ENCODE data around the gene CALCR.

CALCR gene

DNA sequence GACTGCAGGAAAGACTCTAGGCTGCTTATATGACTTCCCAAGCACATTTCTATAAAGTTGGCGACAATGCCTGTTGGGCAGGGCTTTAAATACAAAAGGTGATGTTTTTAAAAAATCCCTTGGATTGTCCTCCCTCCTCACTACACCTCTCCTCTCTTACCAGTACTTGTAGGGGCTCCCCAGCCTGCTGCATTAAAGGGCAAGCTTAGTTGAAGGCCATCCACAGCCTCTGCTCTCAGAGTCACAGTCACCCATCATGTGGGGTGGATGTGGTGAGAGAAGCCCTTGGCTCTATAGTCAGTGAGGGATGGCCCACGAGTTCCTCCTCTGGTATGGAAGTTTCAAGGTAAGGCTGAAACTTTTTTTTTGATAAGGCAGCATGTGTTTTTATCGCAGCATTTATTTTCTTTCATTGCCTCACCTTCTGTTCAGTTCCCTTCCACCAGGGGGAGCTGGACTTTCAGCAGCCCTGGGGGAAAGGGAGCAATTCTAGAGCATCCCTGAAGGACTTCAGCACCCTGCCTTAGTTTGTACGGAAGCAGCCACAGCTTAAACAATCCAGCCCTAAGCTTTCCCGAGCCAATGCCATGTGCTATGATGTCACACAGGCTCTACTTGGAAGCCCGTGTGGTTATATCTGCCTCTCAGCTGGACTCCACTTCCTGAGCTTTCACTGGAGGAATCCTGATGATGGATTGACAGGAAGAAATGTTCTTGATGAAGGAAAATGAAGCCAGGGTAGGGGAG is 131.9 kb downstream of the CALCR start:
- no peak for DNase-seq

DNA sequence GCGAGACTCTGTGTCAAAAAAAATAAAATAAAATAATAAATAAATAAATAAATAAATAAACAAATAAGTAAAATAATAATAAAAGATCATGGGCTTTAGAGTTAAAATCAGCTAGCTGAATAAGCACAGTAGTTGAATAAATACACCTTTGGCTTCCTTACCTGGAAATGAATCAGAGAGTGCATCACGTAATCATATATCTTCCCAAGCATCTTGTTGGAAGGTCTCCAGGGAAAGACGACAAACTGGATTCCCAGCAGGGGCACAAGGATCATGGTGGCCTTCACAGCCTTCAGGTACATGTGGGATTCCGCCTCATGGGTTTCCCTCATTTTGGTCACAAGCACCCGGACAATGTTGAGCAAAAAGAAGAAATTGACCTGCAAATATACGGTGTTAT is 138.7 kb downstream of the CALCR start:
- DNase-seq: no peak

DNA sequence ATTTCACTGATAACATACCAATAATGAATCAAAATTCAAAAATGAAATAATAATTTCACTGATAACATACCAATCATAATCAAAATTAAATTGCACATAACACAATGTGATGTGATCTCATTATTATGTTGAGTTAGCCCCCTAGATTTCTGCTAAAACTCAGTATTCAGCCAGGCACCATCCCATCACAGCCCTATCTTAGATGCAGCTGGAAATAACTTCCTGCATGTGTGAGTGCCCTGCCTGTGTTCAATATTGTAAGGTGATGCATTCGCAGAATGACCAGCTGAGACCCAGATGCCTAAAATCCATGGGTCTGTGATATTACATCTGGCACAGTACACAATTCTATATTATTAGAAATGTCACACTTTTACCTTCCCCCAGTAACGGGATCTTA is 142.4 kb downstream of the CALCR start:
- DNase-seq: no peak

DNA sequence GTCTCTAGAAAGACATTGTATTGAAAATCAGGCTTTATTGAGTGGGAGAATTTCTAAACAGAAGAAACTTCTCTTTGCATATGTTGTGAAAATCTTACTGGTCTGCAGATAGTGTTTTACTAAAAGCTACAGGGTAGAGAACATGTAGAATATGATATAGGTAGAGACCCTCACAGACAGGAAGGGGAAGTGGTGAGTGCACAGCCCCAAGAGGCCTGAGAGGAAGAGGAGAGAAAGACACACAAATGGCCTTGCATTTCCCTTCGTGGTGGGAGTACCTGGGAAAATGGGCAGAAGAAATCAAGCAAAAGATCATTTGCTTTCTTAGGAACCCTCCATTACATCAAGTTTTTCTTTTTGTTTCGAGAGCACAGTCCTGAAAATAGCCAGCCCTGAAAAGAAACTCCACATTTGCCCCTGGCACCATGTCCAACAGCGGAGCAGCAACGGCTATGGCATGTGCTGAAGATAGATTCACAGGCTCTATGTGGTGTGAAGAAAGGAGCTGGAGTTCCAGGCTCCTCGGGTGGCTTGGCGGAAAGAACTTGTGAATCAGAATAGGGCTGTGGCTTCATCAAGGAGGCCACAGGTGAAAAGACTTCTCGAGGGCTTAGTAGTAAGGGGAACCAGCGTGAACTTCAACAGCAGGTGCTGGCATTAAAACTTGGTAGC is 143.5 kb downstream of the CALCR start:
- DNase-seq: no peak

DNA sequence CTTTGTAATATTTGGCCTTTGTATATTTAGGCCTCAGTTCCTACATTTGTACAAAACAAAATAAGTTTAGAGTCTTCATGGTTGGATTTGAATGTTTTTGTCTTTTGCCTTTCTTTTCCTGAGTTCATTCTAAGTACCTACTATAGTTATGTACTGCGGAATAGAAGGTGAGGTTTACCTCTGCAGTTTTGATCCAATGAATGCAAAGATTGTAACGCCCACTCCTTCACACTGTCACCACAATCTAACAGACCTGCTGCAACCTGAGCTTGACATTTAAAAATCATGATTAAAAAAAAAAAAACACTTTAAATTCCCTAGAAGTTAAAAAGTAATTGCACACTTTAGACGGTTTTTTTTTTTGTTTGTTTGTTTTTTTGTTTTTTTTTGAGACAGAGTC is 145.0 kb downstream of the CALCR start:
- DNase-seq: no peak

DNA sequence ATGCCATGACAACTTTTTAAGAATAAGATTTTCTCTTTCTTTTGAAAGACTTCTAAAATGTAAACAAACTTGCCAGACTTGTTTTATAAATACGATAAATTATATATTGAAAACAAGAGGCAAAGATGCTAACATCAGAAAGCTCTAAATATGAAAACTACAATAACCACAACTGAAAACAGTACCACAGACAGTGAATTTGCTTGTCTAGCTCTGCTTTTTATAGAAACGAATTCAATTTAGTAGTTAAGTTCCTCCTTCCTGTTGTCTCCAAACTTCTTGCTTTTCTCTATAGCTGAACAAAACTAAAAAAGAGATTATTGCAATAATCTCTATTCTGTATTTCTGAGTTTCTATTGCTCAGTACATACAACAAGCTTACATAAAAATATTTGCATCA is 147.4 kb downstream of the CALCR start:
- no peak for DNase-seq

DNA sequence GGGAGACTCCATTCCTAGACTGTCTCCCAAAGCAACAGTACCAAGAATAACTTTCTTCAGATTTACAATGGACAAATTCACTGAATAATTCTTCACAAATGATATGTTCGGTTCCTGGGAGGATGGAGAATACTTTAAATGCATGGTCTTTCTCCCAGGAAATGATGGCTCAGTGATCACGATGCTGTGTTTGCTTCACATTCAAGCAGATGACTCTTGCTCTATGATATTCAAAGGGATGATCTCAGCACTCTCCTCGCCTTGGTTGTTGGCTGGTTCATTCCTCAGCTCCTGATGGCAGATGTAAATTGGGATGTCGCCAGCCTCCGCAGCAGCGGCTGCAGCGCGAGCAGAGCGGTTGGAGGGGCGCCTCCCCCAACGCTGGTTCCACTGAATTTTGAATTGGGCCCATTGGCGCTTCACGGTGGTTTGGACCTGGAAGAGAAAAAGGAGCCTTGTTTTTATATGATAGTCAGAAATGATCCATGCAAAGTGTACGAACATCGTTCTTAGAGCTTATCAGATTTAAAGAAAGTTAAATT is 148.3 kb downstream of the CALCR start:
- no peak for DNase-seq

DNA sequence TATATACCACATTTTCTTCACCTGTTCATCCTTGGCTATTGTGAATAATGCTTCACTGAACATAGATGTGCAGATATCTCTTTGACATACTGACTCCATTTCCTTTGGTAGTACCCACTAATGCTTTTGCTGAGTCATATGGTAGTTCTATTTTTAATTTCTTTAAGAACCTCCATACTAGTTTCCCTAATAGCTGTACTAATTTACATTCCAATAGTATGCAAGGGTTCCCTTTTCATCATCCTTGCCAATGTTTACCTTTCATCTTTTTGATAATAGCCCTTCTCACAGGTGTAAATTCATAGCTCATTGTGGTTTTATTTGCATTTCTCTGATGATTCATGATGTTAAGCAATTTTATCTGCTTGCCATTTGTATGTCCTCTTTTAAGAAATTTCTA is 159.9 kb downstream of the CALCR start:
- DNase-seq: no peak

DNA sequence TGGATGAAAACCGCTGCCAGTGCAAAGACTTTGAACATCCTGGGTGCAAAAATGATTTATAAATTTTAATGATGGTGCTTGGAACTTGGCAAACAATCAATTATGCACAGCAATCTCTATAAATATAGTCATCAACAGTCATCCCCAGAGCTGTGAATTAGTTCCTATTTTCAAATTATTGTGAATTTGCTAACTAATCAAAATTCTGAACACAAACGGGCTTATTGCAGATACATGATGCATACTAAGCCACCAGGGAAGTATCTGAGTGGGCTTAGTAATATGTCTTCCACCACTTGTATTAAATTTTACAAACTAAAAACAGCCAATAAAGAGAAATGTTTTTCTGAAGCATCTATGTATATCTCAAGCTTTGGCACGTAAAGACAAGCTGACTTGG is 165.2 kb downstream of the CALCR start:
- DNase-seq: no peak

DNA sequence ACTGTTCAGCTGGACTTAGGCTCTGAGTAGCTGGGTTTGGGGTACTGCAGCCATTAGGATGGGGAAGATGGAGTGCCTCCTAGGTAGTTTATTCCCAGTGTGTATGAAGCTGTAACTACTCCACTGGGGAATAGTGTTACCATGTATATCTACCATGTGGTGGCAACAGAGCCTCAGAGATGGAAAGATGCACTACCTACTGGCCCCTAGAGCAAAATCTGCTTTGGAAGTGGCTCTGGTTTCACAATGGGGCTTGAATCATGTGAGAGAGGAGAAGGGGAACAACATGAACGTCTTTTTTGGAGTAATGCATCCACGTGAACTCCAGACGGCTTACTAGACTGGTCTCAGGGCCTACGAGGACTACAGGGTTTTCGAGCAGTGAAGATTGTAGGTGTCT is 167.3 kb downstream of the CALCR start:
- DNase-seq: no peak

DNA sequence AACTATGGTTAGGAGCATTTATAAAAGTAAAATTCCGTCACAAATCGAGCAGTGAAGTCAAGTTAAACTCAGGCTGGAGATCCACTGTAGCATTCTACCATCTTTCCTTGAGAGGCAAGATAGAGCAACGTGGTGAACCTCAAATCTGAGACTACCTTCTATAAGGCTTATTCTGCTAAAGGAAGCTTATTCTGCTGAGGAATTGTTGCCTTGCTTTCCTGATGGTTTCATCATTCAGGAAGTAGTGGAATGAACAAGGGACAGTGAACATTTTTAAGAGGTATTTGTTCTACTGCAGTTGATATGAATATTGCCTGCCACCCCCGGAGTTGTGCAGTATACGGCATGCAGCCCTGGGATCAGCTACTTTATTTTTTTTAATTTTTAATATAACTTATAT is 171.6 kb downstream of the CALCR start:
- DNase-seq: no peak

DNA sequence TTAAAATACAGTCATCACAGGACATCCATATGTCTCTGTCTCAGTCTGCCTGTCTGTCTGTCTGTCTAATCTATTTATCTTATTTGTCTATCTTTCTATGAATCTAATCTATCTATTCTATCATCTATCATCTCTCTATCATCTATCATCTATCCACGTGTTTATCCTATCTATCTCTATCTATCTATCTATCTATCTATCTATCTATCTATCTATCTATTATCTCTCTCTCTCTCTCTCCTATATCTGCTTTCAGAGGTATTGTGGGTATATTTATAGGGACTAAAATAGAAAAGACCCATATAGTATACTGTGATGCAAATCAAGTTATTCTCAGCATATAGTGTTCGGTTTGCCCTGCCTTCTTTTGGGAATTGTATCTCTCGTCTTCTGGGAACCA is 174.9 kb downstream of the CALCR start:
- no peak for DNase-seq

DNA sequence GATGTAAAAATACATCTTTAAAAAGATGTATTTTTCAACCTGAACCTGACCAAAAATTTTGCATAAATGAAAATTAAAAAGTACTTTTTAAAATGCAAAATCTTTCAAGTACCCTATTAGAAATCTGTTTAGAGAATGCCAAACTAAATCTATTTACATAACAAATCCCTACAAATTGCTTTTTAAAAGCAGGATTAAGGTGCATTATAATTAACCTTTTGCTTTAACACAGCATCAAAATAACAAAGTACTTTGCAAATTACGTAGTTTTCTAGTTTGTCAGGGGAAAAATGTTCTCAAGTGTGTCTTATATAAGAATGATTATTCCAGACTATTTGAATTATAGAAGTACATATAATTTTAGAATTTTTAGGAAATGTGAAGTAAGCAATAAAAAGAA is 181.5 kb downstream of the CALCR start:
- DNase-seq: no peak

DNA sequence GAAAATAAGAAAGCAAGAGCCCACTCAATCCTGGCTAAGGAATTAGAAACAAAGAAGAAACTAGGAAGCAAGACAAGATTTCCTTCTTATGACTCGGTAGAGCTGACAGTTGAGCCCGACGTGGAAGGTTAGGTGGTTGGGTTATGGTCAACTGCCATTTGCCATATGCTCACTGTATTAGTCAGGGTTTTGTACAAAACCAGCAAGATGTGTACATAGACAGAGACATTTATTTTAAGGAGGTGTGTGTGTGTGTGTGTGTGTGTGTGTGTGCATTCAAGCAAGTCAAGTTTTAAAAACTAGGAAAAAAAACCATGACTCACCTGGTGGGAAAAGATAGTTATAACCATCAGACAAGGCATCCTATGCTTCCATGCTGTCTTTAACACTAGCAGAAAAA is 183.9 kb downstream of the CALCR start:
- no peak for DNase-seq

DNA sequence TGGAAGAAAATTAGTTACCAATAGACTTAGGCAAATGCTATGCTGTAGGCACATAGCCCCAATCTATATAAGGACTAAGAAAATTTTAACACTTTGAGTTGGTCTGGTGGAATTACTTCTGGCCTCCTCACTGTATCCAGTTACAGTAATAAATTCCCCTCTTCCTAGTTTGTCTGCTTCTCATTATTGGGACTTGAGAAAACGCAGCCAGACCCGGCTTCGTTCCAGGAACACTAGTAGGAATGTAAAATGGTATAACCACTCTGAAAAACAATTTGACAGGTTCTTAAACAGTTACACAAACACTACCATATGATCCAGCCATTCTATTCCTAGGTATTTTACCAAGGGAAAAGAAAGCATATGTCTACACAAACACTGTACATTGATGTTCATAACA is 192.2 kb downstream of the CALCR start:
- DNase-seq: no peak

DNA sequence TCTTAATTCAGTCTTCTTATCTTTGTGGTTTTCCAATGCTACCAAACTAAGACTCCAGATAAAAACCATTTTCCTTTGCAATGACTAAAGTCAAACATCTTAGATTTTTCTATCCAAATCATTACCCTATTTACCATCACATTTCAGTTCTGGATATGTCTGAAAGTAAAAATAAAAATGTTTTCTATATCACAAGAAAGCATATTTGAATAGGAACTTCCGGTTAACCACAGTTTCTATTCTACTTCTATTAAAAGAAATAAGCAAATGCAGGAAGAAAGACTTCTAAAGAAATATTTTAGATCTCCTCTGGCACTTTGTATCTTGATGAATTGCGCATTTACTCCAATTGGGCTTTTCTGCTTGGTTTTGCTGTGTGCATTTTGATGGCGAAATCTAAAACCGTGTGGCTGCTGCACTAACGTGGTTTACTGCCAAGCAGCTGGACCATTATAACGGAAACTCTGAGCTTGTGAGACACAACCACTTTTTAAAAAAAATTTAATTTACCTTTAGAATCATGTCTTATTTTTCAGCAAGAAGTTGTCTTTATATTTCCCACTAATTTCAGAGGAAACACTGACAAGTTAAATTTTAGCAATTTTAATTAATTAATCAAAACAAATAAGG is 196.3 kb downstream of the CALCR start:
- DNase-seq: peak; percentile 20

DNA sequence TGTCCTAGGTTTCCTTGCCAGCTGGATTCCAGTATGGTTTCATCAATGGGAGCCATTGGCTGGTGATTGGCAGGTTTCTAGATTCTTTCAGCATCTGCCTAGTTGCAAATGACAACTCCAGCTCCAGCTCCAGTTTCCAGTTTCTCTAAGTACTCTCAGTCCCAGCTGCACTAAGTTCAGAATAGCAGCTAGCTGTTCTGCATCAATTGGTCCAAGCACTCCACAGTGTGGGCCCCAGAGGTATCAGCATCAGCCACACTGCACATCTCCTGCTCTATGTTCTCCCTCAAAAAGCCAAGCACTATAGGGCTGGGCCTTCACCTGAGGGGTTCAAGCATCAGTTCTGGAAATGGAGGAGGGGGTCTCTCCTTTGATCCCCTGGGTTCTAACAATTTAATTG is 198.9 kb downstream of the CALCR start:
- no peak for DNase-seq

Data from MV-4-11 (cell line).